GM12801 (cell line): ENCODE measurements around the gene MSTN.

Source experiments
- CTCF ChIP-seq: IDR thresholded peaks from one replicate; pipeline ENCODE4 v1.5.1; 2011; ENCODE audit warnings: control low read depth; ENCODE audit not compliant: insufficient read length; ENCODE audit errors: extremely low read depth

Gene MSTN

GRCh38 chr2:190050001-190050400 is 12.5 kb downstream of the MSTN start:
- TF ChIP-seq CTCF = no peak

DNA sequence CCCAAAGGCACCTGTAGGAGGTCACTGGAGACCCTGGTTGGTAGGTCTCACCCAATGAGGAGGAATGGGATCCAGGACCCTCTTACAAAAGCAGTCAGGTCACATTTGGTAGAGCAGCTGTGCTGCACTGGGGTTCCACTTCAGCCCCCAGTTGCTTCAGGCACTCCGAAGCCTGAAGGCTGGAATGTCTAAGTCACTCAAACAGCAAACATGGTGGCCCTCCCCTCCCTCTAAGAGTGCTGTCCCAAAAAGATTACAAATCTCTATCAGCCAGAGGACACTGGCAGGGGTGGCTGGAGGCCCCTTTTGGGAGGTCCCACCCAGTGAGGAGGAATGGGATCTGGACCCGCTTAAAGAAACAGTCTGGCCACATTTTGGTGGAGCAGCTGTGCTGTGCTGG is 17.7 kb downstream of the MSTN start:
- TF ChIP-seq CTCF = no peak

DNA sequence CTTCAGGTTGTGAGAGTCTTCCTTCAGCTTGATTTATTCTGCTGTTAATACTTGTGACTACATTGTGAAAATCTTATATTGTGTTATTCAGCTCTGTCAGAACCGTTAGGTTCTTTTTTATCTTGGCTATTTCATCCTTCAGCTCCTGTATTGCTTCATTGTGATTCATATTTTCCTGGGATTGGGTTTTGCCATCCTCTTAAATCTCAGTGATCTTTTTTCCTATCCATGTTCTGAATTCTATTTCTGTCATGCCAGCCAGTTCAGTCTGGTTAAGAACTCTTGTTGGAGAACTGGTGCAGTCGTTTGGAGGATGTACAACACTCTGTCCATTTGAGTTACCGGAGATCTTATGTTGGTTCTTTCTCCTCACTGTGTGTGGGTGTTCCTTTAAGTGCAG is 19.1 kb downstream of the MSTN start:
- no peak for TF ChIP-seq CTCF

GRCh38 chr2:190036071-190036470 is 26.5 kb downstream of the MSTN start:
- TF ChIP-seq CTCF = no peak

- no peak for TF ChIP-seq CTCF
Measured at GRCh38 chr2:190031969-190032618, 30.4 kb downstream of the MSTN start.

DNA sequence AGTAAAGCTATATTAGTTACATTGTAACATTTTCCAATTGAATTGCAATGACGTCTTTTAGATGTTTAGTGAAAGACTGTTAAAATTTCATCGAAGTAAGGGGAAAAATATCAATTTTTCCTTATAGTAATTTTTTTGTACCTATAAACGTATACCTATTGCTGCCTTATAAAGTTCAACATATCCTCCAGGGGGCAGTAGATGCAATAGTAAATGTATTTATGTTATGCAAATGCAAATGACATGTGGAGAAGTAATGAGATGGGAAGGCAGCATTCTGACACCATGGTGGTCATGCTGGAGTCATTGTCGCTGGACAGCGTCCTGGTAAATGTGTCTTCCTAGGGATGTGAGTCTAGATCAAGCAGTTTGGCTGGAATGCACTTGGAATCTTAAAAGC is 38.7 kb downstream of the MSTN start:
- TF ChIP-seq CTCF = no peak

GRCh38 chr2:190020720-190021119 is 41.8 kb downstream of the MSTN start:
- TF ChIP-seq CTCF = no peak

- TF ChIP-seq CTCF = no peak
Measured at GRCh38 chr2:190017837-190018236, 44.7 kb downstream of the MSTN start.
